ENCODE data around the gene GPATCH4. TPM values are rescaled to one million over a fixed set of nuclear protein-coding genes. Genes with fewer than 3 reads are reported as not detected.

The GPATCH4 gene
- total RNA-seq, 1 donor from 2014 or later: 22.4 TPM

DNA sequence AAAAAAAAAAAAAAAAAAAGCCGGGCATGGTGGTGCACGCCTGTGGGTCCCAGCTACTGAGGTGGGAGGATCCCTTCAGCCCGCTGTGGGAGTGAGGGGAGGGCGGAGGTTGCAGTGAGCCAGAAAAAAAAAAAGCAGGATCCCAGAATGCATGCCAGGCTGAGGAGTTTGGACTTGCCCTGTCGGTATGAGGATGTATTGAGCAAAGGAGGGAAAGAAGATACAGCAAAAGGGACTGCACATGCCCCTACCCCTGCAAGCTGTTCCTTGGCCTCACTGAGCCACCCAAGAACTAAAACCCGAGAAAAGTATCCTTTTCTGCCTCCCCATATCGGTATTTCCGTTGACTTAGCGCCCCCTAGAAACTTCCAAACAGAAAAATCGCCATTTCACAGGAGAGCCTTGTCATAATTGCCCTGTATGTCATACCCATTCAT lies 1.3 kb upstream of the GPATCH4 start:
- DNase-seq: peak; percentile 5
- no peaks in the 10 kb centered on the region for H3K9me3 ChIP-seq
- peaks cover 22% of the 10 kb centered on the region for H3K4me1 ChIP-seq
- peaks cover 12% of the 10 kb centered on the region for H3K36me3 ChIP-seq
- H3K27ac ChIP-seq: no peak overlapping the region
- H3K4me3 ChIP-seq: no peak overlapping the region
- ATAC-seq: no peak
- intact Hi-C loops (cut with DNase I): no loop called here
- no peaks in the 10 kb centered on the region for H3K27me3 ChIP-seq
- TF ChIP-seq, protein P1, sequence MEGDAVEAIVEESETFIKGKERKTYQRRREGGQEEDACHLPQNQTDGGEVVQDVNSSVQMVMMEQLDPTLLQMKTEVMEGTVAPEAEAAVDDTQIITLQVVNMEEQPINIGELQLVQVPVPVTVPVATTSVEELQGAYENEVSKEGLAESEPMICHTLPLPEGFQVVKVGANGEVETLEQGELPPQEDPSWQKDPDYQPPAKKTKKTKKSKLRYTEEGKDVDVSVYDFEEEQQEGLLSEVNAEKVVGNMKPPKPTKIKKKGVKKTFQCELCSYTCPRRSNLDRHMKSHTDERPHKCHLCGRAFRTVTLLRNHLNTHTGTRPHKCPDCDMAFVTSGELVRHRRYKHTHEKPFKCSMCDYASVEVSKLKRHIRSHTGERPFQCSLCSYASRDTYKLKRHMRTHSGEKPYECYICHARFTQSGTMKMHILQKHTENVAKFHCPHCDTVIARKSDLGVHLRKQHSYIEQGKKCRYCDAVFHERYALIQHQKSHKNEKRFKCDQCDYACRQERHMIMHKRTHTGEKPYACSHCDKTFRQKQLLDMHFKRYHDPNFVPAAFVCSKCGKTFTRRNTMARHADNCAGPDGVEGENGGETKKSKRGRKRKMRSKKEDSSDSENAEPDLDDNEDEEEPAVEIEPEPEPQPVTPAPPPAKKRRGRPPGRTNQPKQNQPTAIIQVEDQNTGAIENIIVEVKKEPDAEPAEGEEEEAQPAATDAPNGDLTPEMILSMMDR (IDR thresholded peaks at IDR 0.05): peak; percentile 34

DNA sequence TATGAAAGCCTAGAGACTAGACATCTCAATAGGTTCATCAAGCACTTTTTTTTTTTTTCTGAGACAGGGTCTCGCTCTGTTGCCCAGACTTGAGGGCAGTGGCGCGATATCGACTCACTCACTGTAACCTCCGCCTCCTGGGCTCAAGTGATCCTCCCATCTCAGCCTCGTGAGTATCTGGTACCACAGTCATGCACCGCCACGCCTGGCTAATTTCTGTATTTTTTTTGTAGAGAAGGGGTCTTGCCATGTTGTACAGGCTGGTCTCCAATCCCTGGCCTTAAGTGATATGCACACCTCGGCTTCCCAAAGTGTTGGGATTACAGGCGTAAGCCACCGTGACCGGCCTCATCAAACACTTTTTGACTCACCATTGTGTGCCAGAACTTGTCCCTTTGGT lies 613 bp upstream of the GPATCH4 start:
- Histone ChIP-seq H3K36me3 (peaks cover 19% of the 10 kb centered on the region), H3K4me1 (peaks cover 22% of the 10 kb centered on the region), H3K27me3 (no peaks in the 10 kb centered on the region), H3K9me3 (no peaks in the 10 kb centered on the region), H3K27ac (peak overlapping the region; percentile 78), H3K4me3 (peak overlapping the region; percentile 73)
- intact Hi-C loops (cut with DNase I): no loop called here
- DNase-seq: peak; percentile 35
- TF ChIP-seq, protein P1 (IDR thresholded peaks at IDR 0.05): no peak
- ATAC-seq: no peak

DNA sequence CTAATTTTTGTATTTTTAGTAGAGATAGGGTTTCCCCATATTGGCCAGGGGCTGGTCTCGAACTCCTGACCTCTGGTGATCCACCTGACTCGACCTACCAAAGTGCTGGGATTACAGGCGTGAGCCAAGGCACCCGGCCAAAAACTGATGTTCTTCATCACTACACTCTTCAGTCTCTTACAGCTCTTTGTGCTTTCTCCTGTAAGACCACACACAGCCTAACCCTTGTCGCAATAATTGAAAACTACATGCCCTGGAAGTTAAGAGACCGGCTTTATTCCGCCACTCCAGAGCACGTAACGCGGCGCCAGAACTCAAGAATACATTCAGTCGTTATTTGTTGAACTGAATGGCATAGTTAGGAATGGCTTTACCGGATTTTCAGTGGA lies 552 bp downstream of the GPATCH4 start:
- ATAC-seq: no peak

DNA sequence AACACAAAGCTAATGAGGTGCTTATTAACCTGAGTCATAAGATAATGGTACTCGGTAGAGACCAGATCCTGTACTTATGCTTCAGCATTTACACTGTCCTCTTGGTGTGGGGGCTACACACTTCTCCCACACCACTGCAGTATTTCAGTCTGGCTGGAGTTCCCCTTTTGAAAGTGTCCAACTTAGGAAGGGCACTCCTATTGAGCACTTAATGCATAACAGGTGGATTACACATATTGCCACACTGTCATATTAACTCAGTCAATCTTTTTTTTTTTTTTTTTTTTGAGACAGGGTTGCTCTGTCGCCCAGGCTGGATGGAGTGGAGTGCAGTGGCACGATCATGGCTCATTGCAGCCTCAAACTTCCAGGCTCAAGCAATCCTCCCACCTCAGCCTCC lies 1.5 kb downstream of the GPATCH4 start:
- no peaks in the 10 kb centered on the region for H3K27me3 ChIP-seq

More for the DNA sequence above, 552 bp downstream of the GPATCH4 start:
- H3K36me3 ChIP-seq: peaks cover 29% of the 10 kb centered on the region
- DNase-seq: peak; percentile 50
- H3K27ac ChIP-seq: peak overlapping the region; percentile 78
- peak overlapping the region; percentile 73 for H3K4me3 ChIP-seq
- H3K9me3 ChIP-seq: no peaks in the 10 kb centered on the region
- H3K27me3 ChIP-seq: no peaks in the 10 kb centered on the region
- peaks cover 22% of the 10 kb centered on the region for H3K4me1 ChIP-seq
- intact Hi-C loops (cut with DNase I): no loop called here
- TF ChIP-seq, protein P1 (IDR thresholded peaks at IDR 0.05): no peak

DNA sequence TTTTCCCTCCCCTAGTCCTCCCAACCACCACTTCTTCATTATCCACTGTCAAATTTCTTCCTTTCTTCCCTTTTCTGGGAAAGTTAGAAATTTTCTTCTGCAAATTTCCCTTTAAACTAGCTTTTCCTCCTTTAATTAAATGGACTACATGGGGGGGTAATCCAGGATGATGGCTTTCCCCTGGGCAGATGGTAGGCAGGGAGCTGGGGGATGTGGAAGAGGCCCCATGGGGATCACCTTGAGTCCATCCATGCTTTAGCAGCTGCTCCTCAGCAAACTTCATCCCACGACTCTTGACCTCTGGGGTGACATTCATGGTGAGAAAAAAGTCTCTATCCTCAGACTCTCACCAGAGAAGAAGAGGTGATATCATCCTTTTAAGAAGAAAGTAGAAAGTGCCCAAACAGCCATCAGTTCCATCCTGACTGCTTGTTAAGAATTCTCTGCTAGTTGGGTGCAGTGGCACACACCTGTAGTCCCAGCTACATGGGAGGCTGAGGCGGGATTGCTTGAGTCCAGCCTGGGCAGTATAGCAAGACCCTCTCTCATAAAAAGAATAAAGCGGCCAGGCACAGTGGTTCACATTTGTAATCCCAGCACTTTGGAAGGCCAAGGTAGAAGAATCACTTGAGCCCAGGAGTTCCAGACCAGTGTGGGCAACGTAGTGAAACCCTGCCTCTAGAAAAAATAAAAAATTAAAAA lies 2.4 kb downstream of the GPATCH4 start:
- Histone ChIP-seq H3K27ac (no peak overlapping the region), H3K4me1 (peaks cover 22% of the 10 kb centered on the region), H3K9me3 (no peaks in the 10 kb centered on the region), H3K4me3 (no peak overlapping the region), H3K27me3 (no peaks in the 10 kb centered on the region), H3K36me3 (peaks cover 46% of the 10 kb centered on the region)
- TF ChIP-seq, protein P1 (IDR thresholded peaks at IDR 0.05): no peak
- intact Hi-C loops (cut with DNase I): no loop called here
- no peak for ATAC-seq
- DNase-seq: peak; percentile 17

More for the DNA sequence above, 1.5 kb downstream of the GPATCH4 start:
- H3K4me3 ChIP-seq: no peak overlapping the region
- peaks cover 38% of the 10 kb centered on the region for H3K36me3 ChIP-seq
- intact Hi-C loops (cut with DNase I): no loop called here
- TF ChIP-seq, protein P1 (IDR thresholded peaks at IDR 0.05): peak; percentile 12
- H3K4me1 ChIP-seq: peaks cover 22% of the 10 kb centered on the region
- H3K27ac ChIP-seq: no peak overlapping the region
- no peaks in the 10 kb centered on the region for H3K9me3 ChIP-seq
- ATAC-seq (peak; percentile 29), DNase-seq (no peak)
